Measurements from ENCODE around the gene SIT1. TPM values are rescaled to one million over a fixed set of nuclear protein-coding genes. Genes with fewer than 3 reads are reported as not detected.
A peak's percentile ranks its signal among the peaks of the same experiment; 100 is the strongest.

The SIT1 gene
- polyA plus RNA-seq, 4 donors = 0.32 to 0.46 TPM; not detected in 2

DNA sequence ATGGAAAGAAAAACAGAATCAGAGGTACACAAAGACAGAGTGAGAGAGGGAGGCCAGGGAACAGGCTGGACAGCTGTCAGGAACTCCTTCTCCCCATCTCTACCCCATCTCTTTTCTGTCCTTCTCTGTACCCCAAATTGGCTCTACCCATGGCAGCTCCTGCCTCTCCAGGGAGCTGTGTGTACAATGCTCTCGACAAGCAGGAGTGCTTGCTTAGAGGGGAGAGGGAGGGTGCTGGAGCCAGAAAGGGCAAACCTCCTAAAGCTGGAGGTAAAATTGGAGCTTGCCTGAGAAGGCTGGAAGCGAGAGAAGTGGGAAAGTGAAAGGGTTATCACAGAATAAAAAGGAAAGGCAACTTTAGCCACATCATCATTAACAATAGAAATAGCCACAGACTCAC lies 32.6 kb upstream of the SIT1 start:
- no peak for DNase-seq (ENCODE audit: low read depth in 4 of 4, low spot score in 3 of 4)

DNA sequence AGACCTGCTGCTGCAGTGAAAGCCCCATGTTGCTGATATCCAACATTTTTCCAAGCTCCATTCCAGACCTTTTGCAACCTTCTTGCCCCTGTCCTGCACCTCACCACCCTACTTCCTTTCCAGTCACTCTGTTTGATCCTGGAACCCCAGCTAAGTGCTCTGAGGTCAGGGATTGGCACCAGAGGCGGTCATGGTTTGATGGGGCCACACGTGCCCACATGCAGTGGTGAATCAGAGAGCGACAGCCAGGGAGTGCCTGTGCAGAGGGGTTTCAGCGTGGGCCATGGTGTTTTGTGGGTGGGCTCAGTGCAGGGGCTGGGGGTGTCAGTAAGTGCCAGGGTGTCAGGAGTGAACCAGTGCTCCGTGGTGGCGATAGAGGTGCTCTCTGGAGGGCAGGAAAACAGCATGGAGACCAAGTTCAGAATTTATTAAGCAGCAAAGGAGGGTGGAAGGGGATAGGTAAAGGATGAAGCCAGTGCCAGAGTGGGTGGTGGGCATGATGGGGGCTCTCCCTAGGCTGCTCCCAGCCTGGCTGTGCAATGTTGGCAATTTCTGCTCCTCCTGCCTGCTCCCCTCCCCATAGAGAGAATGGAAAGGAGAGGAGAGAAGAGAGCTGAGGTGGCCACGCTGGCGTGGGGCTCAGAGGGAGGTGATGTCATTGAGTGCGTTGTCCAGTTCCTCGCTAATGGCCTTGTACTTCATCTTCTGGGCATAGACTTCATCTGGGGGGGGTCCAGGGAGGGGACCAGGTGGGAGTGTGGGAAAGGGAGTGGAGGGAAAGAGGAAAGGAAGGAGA lies 32.0 kb upstream of the SIT1 start:
- no peak for DNase-seq (ENCODE audit: low read depth in 4 of 4, low spot score in 3 of 4)

DNA sequence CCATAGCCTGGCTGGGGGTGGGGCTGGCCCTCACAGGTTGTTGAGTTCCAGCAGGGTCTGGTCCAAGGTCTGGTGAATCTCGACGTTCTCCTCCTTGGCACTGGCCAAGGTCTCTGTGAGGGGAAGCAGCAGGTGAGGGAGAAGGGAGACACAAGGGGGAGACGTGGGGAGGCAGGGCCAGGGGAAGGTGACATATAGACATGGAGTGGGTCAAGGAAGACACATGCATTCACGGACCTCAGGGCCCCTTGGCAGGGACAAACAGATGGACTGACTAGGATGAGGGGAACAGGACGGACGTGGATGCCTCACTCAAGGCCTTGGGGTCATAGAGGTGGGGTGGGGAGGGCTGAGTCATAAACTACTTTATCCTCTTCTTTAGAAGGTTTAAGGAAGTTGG lies 31.3 kb upstream of the SIT1 start:
- DNase-seq (ENCODE audit: low read depth in 4 of 4, low spot score in 3 of 4) = no peak

- no peak for DNase-seq (ENCODE audit: low read depth in 4 of 4, low spot score in 3 of 4)
These were observed 30.7 kb upstream of the SIT1 start for GRCh38 chr9:35681341-35682002.

- no peak for DNase-seq (ENCODE audit: low read depth in 4 of 4, low spot score in 3 of 4)
These were observed 29.8 kb upstream of the SIT1 start for GRCh38 chr9:35680331-35681105.

DNA sequence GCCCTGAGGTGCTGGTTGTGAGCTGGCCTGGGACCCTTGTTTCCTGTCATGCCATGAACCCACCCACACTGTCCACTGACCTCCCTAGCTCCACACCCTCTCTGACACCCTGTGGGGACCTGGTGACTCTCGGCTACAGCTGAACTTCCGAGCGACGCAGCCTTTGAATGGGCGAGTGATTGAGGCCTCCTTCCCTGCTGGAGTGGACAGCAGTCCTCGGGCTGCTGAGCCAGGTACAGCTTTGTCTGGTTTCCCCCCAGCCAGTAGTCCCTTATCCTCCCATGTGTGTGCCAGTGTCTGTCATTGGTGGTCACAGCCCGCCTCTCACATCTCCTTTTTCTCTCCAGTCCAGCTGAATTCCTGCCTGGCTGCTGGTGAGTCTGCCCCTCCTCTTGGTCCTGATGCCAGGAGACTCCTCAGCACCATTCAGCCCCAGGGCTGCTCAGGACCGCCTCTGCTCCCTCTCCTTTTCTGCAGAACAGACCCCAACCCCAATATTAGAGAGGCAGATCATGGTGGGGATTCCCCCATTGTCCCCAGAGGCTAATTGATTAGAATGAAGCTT lies 29.1 kb upstream of the SIT1 start:
- DNase-seq (ENCODE audit: low read depth in 4 of 4, low spot score in 3 of 4) = no peak

DNA sequence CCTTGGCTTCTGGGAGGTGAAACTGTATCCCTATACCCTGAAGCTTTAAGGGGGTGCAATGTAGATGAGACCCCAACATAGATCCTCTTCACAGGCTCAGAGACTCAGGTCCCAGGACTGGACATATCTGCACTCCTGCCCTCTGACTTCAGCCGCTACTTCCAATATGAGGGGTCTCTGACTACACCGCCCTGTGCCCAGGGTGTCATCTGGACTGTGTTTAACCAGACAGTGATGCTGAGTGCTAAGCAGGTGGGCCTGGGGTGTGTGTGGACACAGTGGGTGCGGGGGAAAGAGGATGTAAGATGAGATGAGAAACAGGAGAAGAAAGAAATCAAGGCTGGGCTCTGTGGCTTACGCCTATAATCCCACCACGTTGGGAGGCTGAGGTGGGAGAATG lies 28.4 kb upstream of the SIT1 start:
- DNase-seq (ENCODE audit: low read depth in 4 of 4, low spot score in 3 of 4) = no peak

- peak in 1 of 4 donors; percentile 64 for DNase-seq (ENCODE audit: low read depth in 4 of 4, low spot score in 3 of 4)
These were observed 25.1 kb upstream of the SIT1 start for GRCh38 chr9:35675732-35676392.

DNA sequence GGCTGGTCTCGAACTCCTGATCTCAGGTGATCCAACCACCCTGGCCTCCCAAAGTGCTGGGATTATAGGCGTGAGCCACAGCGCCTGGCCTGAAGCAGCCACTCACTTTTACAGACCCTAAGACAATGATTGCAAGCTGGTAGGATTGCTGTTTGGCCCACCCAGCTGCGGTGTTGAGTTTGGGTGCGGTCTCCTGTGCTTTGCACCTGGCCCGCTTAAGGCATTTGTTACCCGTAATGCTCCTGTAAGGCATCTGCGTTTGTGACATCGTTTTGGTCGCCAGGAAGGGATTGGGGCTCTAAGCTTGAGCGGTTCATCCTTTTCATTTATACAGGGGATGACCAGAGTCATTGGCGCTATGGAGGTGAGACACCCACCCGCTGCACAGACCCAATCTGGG lies 24.5 kb upstream of the SIT1 start:
- DNase-seq (ENCODE audit: low read depth in 4 of 4, low spot score in 3 of 4) = no peak

GRCh38 chr9:35674025-35674361 lies 23.3 kb upstream of the SIT1 start:
- no peak for DNase-seq (ENCODE audit: low read depth in 4 of 4, low spot score in 3 of 4)

DNA sequence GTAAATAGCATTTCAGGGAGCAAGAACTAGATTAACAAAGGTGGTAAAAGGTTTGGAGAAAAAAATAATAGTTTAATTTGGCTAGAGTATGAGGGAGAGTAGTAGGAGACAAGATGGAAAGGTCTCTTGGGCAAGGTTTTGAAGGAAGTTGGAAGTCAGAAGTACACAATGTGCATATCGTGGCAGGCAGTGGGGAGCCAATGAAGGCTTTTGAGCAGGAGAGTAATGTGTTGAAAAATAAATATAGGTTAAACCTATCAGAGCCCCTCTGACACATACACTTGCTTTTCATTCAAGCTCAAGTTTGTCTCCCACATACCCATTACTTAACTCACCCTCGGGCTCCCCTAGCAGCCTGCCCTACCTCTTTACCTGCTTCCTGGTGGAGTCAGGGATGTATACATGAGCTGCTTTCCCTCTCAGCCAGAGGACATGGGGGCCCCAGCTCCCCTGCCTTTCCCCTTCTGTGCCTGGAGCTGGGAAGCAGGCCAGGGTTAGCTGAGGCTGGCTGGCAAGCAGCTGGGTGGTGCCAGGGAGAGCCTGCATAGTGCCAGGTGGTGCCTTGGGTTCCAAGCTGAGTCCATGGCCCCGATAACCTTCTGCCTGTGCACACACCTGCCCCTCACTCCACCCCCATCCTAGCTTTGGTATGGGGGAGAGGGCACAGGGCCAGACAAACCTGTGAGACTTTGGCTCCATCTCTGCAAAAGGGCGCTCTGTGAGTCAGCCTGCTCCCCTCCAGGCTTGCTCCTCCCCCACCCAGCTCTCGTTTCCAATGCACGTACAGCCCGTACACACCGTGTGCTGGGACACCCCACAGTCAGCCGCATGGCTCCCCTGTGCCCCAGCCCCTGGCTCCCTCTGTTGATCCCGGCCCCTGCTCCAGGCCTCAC lies 22.6 kb upstream of the SIT1 start, which contains the start of gene CA9:
Gene CA9 (plus strand): TSS at position 797 of the 893 bp plus-strand sequence. CDS start 32 bp downstream, at position 829.
- no peak for DNase-seq (ENCODE audit: low read depth in 4 of 4, low spot score in 3 of 4)

- DNase-seq (ENCODE audit: low read depth in 4 of 4, low spot score in 3 of 4) = no peak
These were observed 18.8 kb upstream of the SIT1 start for GRCh38 chr9:35669331-35670145.

DNA sequence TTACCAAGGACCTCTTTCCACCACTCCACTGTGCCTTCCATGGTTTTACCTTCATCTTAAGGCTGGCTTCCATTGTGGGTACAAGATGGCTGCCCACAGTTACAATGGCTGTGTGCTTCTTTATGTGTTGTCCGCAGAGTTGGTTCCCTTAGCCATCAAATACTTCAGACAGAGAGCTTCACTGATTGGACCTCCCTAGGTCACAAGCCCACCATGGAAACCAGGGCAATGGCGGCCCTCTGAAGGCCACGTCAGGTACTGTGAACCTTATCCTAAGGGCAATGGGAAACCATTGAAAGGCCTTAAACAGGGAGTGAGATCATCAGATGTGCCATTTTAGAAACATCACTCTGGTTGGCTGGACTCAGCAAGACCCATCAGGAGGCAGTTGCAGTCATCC lies 17.2 kb upstream of the SIT1 start:
- DNase-seq (ENCODE audit: low read depth in 4 of 4, low spot score in 3 of 4) = no peak

DNA sequence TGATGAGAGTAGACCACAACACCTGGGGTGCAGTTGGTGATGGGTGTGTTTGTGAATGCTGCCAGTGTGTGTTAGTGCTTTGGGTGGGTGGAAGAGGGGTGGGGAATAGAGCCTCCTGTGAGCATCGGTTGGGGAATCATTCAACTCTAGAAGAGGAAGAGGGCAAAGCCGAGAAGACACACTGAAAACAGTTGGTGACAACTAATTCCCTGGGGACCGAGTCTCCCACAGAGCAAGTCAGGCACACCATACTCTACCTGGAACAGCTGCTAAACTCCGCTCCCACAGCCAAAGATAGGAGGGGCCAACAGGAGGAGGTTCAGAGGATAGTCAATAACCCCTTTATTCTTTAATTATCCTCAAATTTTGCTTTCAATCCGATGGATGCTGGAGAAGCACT lies 15.8 kb upstream of the SIT1 start:
- no peak for DNase-seq (ENCODE audit: low read depth in 4 of 4, low spot score in 3 of 4)

DNA sequence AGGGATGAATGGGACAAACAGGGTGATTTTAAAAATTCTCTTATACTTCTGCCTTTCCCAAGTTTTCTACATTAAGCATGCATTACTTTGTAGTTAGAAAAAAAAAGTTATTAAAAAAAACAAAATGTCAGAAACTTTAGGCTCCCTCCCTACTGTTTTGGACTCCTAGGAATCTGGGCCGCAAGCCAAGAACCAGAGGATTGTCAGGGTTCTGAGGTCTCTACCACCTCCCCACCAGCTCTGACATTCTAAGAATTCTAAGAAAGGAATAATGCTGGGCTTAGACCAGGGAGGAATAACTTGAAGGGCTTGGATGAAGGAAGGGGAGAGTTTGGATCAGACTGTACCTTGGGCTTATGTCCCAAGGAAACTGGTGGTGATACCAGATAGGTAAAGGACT lies 15.3 kb upstream of the SIT1 start:
- DNase-seq (ENCODE audit: low read depth in 4 of 4, low spot score in 3 of 4) = no peak

GRCh38 chr9:35665471-35665818 lies 14.7 kb upstream of the SIT1 start:
- no peak for DNase-seq (ENCODE audit: low read depth in 4 of 4, low spot score in 3 of 4)

GRCh38 chr9:35664531-35665470 lies 14.1 kb upstream of the SIT1 start, which contains the start of gene ARHGEF39:
Gene ARHGEF39, minus strand, starts transcription at chr9:35665195. Its CDS starts 26 bp downstream, at chr9:35665169.
- DNase-seq (ENCODE audit: low read depth in 4 of 4, low spot score in 3 of 4) = peak; percentile 57 to 71 (median 70)

GRCh38 chr9:35662437-35662836 lies 11.7 kb upstream of the SIT1 start:
- DNase-seq (ENCODE audit: low read depth in 4 of 4, low spot score in 3 of 4) = no peak

Measured in left renal pelvis (tissue), 4 donors.